A549 (cell line): ENCODE data around the gene TRUB1.

Experiments
- CTCF ChIP-seq: fragments of >200 bp; sonication (Bioruptor Twin); formaldehyde crosslinking; IDR thresholded peaks from 3 replicates; pipeline ENCODE4 v1.5.1; 2016
- EP300 ChIP-seq, 2 experiments: fragments of >200 bp; sonication (Bioruptor Twin); formaldehyde crosslinking; IDR thresholded peaks; 2 replicates in 1 of 2; 3 replicates in 1 of 2; pipeline ENCODE4 v1.6.1; 2016 to 2017
- POLR2A ChIP-seq: IDR thresholded peaks from 2 replicates; pipeline ENCODE4 v1.6.1; 2012; ENCODE audit warnings: mild to moderate bottlenecking, low read length
- RCOR1 ChIP-seq: fragments of 150-350 bp; IDR thresholded peaks from 2 replicates; pipeline ENCODE4 v1.6.1; 2014; ENCODE audit warnings: antibody characterized with exemption, low read length, low read depth
- REST ChIP-seq: fragments of 200-600 bp; sonication (generic); IDR thresholded peaks from 2 replicates; pipeline ENCODE4 v1.6.1; 2016; ENCODE audit warnings: antibody characterized with exemption, mild to moderate bottlenecking, moderate library complexity
- ZFP36 ChIP-seq: fragments of 450-650 bp; IDR thresholded peaks from 2 replicates; pipeline ENCODE4 v1.6.1; 2014; ENCODE audit warnings: borderline replicate concordance; ENCODE audit not compliant: partially characterized antibody
- TF ChIP-seq, protein P1 (sequence below): fragments of 150-350 bp; IDR thresholded peaks from 2 replicates; pipeline ENCODE4 v1.6.1; 2014; ENCODE audit warnings: low read depth, mild to moderate bottlenecking, low read length

DNA sequence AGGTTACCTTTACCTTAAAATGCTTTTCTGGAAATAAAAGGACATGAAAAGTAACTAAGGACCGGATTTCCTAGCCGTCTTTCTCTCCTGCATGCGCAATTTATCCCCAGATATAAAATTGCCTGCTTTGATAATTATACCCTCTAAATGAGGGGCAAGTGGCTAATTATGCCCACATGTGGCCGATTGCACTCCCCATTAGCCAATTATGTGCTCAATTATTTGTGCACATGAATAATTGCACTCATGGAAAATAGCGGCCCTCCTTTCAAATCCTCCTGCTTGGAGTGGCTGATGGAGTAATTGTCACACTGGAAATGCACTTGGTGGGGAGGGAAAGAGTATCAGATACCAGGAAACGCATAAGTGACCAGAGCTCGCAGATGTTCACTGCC lies 88.7 kb downstream of the TRUB1 start:
- TF ChIP-seq RCOR1 (no peak), CTCF (no peak), ZFP36 (no peak), POLR2A (no peak), REST (no peak), EP300 (IDR thresholded peaks at IDR 0.05) (no peak)
- TF ChIP-seq, protein P1, sequence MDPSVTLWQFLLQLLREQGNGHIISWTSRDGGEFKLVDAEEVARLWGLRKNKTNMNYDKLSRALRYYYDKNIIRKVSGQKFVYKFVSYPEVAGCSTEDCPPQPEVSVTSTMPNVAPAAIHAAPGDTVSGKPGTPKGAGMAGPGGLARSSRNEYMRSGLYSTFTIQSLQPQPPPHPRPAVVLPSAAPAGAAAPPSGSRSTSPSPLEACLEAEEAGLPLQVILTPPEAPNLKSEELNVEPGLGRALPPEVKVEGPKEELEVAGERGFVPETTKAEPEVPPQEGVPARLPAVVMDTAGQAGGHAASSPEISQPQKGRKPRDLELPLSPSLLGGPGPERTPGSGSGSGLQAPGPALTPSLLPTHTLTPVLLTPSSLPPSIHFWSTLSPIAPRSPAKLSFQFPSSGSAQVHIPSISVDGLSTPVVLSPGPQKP, result no peak
